Vagina (tissue), 2 donors: ENCODE results near the gene SLC25A34.

Source experiments
- POLR2A ChIP-seq, 2 donors: fragments of 450-650 bp; IDR thresholded peaks; one replicate each; pipeline ENCODE4 v1.6.1; 2017; ENCODE audit warnings: antibody characterized with exemption in 2 of 2, mild to moderate bottlenecking in 2 of 2, moderate library complexity in 2 of 2
- POLR2AphosphoS5 ChIP-seq, 2 donors: sonication (generic); formaldehyde crosslinking; IDR thresholded peaks; one replicate each; pipeline ENCODE4 v1.9.0; 2017; ENCODE audit warnings: antibody characterized with exemption in 2 of 2, mild to moderate bottlenecking in 2 of 2, low read depth in 1 of 2; ENCODE audit not compliant: insufficient read depth in 1 of 2
- TF ChIP-seq, protein P1 (sequence below), 3 experiments: fragments of 450-650 bp in 2 of 3; fragments of 200-600 bp in 1 of 3; sonication (generic) in 1 of 3; IDR thresholded peaks; one replicate each; pipeline ENCODE4 v1.5.1; 2017 to 2019; ENCODE audit warnings: antibody characterized with exemption in 3 of 3, mild to moderate bottlenecking in 2 of 3, moderate library complexity in 2 of 3

DNA sequence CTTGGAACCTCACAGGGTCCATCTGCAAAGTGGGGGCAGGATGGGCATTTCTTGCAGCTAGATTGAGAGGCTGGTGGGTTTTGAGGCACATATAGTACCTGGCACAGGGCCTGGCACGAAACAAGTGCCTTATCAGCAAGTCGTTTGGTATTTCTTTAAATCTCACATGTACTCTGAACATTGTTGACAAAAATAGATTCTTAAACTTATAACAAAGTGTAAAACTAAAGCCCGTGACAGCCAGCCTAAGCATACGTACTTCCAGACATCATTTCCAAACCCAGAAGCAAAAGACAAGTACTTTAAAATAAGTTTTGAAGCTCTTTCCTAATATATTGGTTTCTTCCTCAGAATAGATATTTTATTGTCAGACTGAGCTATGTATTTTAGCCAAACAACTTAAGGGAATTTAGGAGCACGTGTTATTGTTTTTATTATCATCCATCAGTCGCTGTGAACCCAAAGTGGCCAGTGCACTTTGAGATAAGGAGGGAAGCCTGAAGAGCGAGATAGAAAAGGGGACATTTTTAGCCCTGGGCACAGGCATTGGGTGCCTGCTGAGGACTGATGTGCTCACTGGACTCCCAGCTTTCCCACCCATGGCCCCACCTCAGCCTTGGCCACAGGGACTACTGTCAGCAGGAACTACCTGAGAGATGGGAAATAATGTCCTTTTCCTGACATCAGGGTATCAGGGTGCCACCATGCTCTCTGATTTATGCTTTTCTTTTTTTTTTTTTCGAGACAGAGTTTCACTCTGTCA lies 25.5 kb downstream of the SLC25A34 start:
- TF ChIP-seq POLR2A (IDR thresholded peaks at IDR 0.05) (no peak), POLR2AphosphoS5 (IDR thresholded peaks at IDR 0.05; ENCODE audit: insufficient read depth in 1 of 2, low read depth in 1 of 2) (no peak)
- TF ChIP-seq, protein P1, sequence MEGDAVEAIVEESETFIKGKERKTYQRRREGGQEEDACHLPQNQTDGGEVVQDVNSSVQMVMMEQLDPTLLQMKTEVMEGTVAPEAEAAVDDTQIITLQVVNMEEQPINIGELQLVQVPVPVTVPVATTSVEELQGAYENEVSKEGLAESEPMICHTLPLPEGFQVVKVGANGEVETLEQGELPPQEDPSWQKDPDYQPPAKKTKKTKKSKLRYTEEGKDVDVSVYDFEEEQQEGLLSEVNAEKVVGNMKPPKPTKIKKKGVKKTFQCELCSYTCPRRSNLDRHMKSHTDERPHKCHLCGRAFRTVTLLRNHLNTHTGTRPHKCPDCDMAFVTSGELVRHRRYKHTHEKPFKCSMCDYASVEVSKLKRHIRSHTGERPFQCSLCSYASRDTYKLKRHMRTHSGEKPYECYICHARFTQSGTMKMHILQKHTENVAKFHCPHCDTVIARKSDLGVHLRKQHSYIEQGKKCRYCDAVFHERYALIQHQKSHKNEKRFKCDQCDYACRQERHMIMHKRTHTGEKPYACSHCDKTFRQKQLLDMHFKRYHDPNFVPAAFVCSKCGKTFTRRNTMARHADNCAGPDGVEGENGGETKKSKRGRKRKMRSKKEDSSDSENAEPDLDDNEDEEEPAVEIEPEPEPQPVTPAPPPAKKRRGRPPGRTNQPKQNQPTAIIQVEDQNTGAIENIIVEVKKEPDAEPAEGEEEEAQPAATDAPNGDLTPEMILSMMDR (IDR thresholded peaks at IDR 0.05) = no peak
